ENCODE data around the gene DEDD. TPM values are rescaled to one million over a fixed set of nuclear protein-coding genes. Genes with fewer than 3 reads are reported as not detected.

DEDD gene
- total RNA-seq, 1 experiment from 2014 or later, result 44.7 TPM

GRCh38 chr1:161180639-161181038, 48.2 kb upstream of the DEDD start:
- WGBS (ENCODE audit: extremely low coverage, insufficient read length, low lambda C conversion rate), result no CpG with 5 or more reads among the region's 1 CpG
- no peak overlapping the region for H2AFZ ChIP-seq (ENCODE audit: low read length)

More at GRCh38 chr1:161180639-161181038, 48.2 kb upstream of the DEDD start:
- Histone ChIP-seq H3K14ac (ENCODE audit: insufficient read depth, low read length) (no peak overlapping the region), H2BK12ac (ENCODE audit: insufficient read length, low read depth, low read length) (no peak overlapping the region), H3K79me1 (ENCODE audit: insufficient read depth, low read depth, low read length, poor library complexity, severe bottlenecking) (no peaks in the 10 kb centered on the region), H3K27me3 (ENCODE audit: insufficient read depth, low read length) (no peaks in the 10 kb centered on the region), H3K9ac (ENCODE audit: extremely low read depth, insufficient read length, low read length) (no peak overlapping the region), H3T11ph (ENCODE audit: low read length) (no peak overlapping the region), H3K23me2 (ENCODE audit: insufficient read length, low read depth, low read length, poor library complexity, severe bottlenecking) (peaks cover 6% of the 10 kb centered on the region), H3K4me1 (ENCODE audit: insufficient read depth, low read length) (no peaks in the 10 kb centered on the region; the same call in 1 of the 2 replicates), H3K56ac (ENCODE audit: insufficient read length, low read depth, low read length) (no peak overlapping the region), H3K4me2 (ENCODE audit: insufficient read depth, insufficient read length, low read length) (no peak overlapping the region), H3K79me2 (ENCODE audit: insufficient read depth, low read length) (no peaks in the 10 kb centered on the region), H2BK15ac (ENCODE audit: low read depth, low read length) (no peak overlapping the region), H3K4ac (ENCODE audit: low read depth, low read length) (no peak overlapping the region), H3K18ac (ENCODE audit: insufficient read length, low read depth, low read length) (no peak overlapping the region), H4K91ac (ENCODE audit: insufficient read length, low read depth, low read length) (no peak overlapping the region), H2BK20ac (ENCODE audit: low read depth, low read length, poor library complexity, severe bottlenecking) (no peak overlapping the region), H3K23ac (ENCODE audit: insufficient read length, low read depth, low read length) (no peak overlapping the region), H4K5ac (ENCODE audit: insufficient read length, low read depth, low read length) (no peak overlapping the region), H4K8ac (replicated peaks; ENCODE audit: insufficient read length, low read depth, low read length) (no peak overlapping the region), H2BK120ac (ENCODE audit: low read depth, low read length, poor library complexity, severe bottlenecking) (no peak overlapping the region), H2BK5ac (ENCODE audit: insufficient read length, low read length) (no peak overlapping the region), H3K9me3 (ENCODE audit: control insufficient read depth, low read depth, low read length) (no peaks in the 10 kb centered on the region), H4K20me1 (ENCODE audit: control insufficient read depth, insufficient read depth, insufficient read length) (peaks cover 3% of the 10 kb centered on the region), H2AK5ac (ENCODE audit: insufficient read length, low read length) (no peak overlapping the region), H3K27ac (ENCODE audit: insufficient read length, low read depth, low read length) (no peak overlapping the region)
- Mint-ChIP-seq H3K27ac (no peak overlapping the region), H3K9me3 (no peaks in the 10 kb centered on the region), H3K27me3 (ENCODE audit: low read depth) (peaks cover 5% of the 10 kb centered on the region), H3K36me3 (ENCODE audit: insufficient read depth in 1 of 3, low read depth in 3 of 3) (peaks cover 0 to 6% (median 2%) of the 10 kb centered on the region in 3 experiments; a peak in 5 of 7 replicates), H3K4me1 (peaks cover 24 to 27% of the 10 kb centered on the region in 2 experiments), H3K4me3 (no peak overlapping the region)
- peak; percentile 60; the same call in 2 of the 3 replicates for TF ChIP-seq CTCF (conservative IDR thresholded peaks at IDR 0.05)
- no peak for DNase-seq
